ENCODE data around the gene LSM7.

The LSM7 gene

GRCh38 chr19:2328401-2329148 is at the start of gene LSM7, which contains the start of gene SPPL2B:
LSM7 (minus strand) TSS chr19:2328586; CDS start chr19:2328566, 20 bp downstream.
SPPL2B (plus strand) TSS chr19:2328684; CDS start chr19:2328710, 26 bp downstream.
- Mint-ChIP-seq H3K36me3 (ENCODE audit: low read depth) (peaks cover 25% of the 10 kb centered on the region), H3K27ac (peak within 1 kb of the TSS; percentile 100), H3K4me3 (peak within 1 kb of the TSS; percentile 100), H3K27me3 (no peaks in the 10 kb centered on the region), H3K4me1 (ENCODE audit: low read depth) (peaks cover 80% of the 10 kb centered on the region), H3K9me3 (no peaks in the 10 kb centered on the region)

GRCh38 chr19:2376784-2377519 is 48.6 kb upstream of the LSM7 start:
- H3K9me3 Mint-ChIP-seq: peaks cover 8% of the 10 kb centered on the region
- no peak overlapping the region for H3K27ac Mint-ChIP-seq
- H3K27me3 Mint-ChIP-seq: no peaks in the 10 kb centered on the region
- H3K36me3 Mint-ChIP-seq (ENCODE audit: low read depth): peaks cover 8% of the 10 kb centered on the region
- H3K4me1 Mint-ChIP-seq (ENCODE audit: low read depth): no peaks in the 10 kb centered on the region
- no peak overlapping the region for H3K4me3 Mint-ChIP-seq

GRCh38 chr19:2375353-2376121 is 47.2 kb upstream of the LSM7 start:
- peaks cover 8% of the 10 kb centered on the region for H3K9me3 Mint-ChIP-seq
- H3K4me1 Mint-ChIP-seq (ENCODE audit: low read depth): no peaks in the 10 kb centered on the region
- no peak overlapping the region for H3K4me3 Mint-ChIP-seq
- H3K36me3 Mint-ChIP-seq (ENCODE audit: low read depth): peaks cover 8% of the 10 kb centered on the region
- H3K27ac Mint-ChIP-seq: no peak overlapping the region
- no peaks in the 10 kb centered on the region for H3K27me3 Mint-ChIP-seq

- Mint-ChIP-seq H3K9me3 (peaks cover 8% of the 10 kb centered on the region), H3K27ac (no peak overlapping the region), H3K4me3 (no peak overlapping the region), H3K4me1 (ENCODE audit: low read depth) (no peaks in the 10 kb centered on the region), H3K36me3 (ENCODE audit: low read depth) (peaks cover 6% of the 10 kb centered on the region), H3K27me3 (no peaks in the 10 kb centered on the region)
Measured at GRCh38 chr19:2374808-2375207, 46.4 kb upstream of the LSM7 start.

- Mint-ChIP-seq H3K4me1 (ENCODE audit: low read depth) (no peaks in the 10 kb centered on the region), H3K36me3 (ENCODE audit: low read depth) (no peaks in the 10 kb centered on the region), H3K27me3 (peaks cover 5% of the 10 kb centered on the region), H3K27ac (no peak overlapping the region), H3K4me3 (no peak overlapping the region), H3K9me3 (no peaks in the 10 kb centered on the region)
Measured at GRCh38 chr19:2372076-2372612, 43.8 kb upstream of the LSM7 start.

- no peaks in the 10 kb centered on the region for H3K36me3 Mint-ChIP-seq (ENCODE audit: low read depth)
- no peaks in the 10 kb centered on the region for H3K9me3 Mint-ChIP-seq
- peaks cover 5% of the 10 kb centered on the region for H3K27me3 Mint-ChIP-seq
- H3K4me3 Mint-ChIP-seq: no peak overlapping the region
- no peak overlapping the region for H3K27ac Mint-ChIP-seq
- H3K4me1 Mint-ChIP-seq (ENCODE audit: low read depth): no peaks in the 10 kb centered on the region
Measured at GRCh38 chr19:2371656-2372055, 43.3 kb upstream of the LSM7 start.

- peaks cover 23% of the 10 kb centered on the region for H3K27me3 Mint-ChIP-seq
- H3K4me3 Mint-ChIP-seq: no peak overlapping the region
- H3K27ac Mint-ChIP-seq: no peak overlapping the region
- peaks cover 4% of the 10 kb centered on the region for H3K4me1 Mint-ChIP-seq (ENCODE audit: low read depth)
- H3K9me3 Mint-ChIP-seq: no peaks in the 10 kb centered on the region
- H3K36me3 Mint-ChIP-seq (ENCODE audit: low read depth): no peaks in the 10 kb centered on the region
Measured at GRCh38 chr19:2365201-2365970, 37.0 kb upstream of the LSM7 start.

GRCh38 chr19:2363419-2363818 is 35.0 kb upstream of the LSM7 start:
- Mint-ChIP-seq H3K27me3 (peaks cover 24% of the 10 kb centered on the region), H3K4me1 (ENCODE audit: low read depth) (peaks cover 4% of the 10 kb centered on the region), H3K9me3 (no peaks in the 10 kb centered on the region), H3K36me3 (ENCODE audit: low read depth) (no peaks in the 10 kb centered on the region), H3K4me3 (no peak overlapping the region), H3K27ac (no peak overlapping the region)

GRCh38 chr19:2362970-2363300 is 34.5 kb upstream of the LSM7 start:
- Mint-ChIP-seq H3K9me3 (no peaks in the 10 kb centered on the region), H3K4me1 (ENCODE audit: low read depth) (peaks cover 4% of the 10 kb centered on the region), H3K27ac (no peak overlapping the region), H3K36me3 (ENCODE audit: low read depth) (no peaks in the 10 kb centered on the region), H3K27me3 (peaks cover 19% of the 10 kb centered on the region), H3K4me3 (no peak overlapping the region)

- Mint-ChIP-seq H3K27me3 (peaks cover 19% of the 10 kb centered on the region), H3K4me3 (no peak overlapping the region), H3K9me3 (no peaks in the 10 kb centered on the region), H3K36me3 (ENCODE audit: low read depth) (no peaks in the 10 kb centered on the region), H3K4me1 (ENCODE audit: low read depth) (peaks cover 4% of the 10 kb centered on the region), H3K27ac (no peak overlapping the region)
Measured at GRCh38 chr19:2362046-2362969, 33.9 kb upstream of the LSM7 start.

GRCh38 chr19:2361246-2362045 is 33.1 kb upstream of the LSM7 start:
- H3K27ac Mint-ChIP-seq: no peak overlapping the region
- H3K9me3 Mint-ChIP-seq: no peaks in the 10 kb centered on the region
- no peaks in the 10 kb centered on the region for H3K36me3 Mint-ChIP-seq (ENCODE audit: low read depth)
- H3K4me1 Mint-ChIP-seq (ENCODE audit: low read depth): peaks cover 4% of the 10 kb centered on the region
- H3K27me3 Mint-ChIP-seq: peaks cover 19% of the 10 kb centered on the region
- no peak overlapping the region for H3K4me3 Mint-ChIP-seq

- Mint-ChIP-seq H3K9me3 (no peaks in the 10 kb centered on the region), H3K36me3 (ENCODE audit: low read depth) (no peaks in the 10 kb centered on the region), H3K27me3 (peaks cover 19% of the 10 kb centered on the region), H3K4me3 (no peak overlapping the region), H3K4me1 (ENCODE audit: low read depth) (peaks cover 4% of the 10 kb centered on the region), H3K27ac (no peak overlapping the region)
Measured at GRCh38 chr19:2360833-2361232, 32.4 kb upstream of the LSM7 start.
